ENCODE results near the gene PAM.

DNA sequence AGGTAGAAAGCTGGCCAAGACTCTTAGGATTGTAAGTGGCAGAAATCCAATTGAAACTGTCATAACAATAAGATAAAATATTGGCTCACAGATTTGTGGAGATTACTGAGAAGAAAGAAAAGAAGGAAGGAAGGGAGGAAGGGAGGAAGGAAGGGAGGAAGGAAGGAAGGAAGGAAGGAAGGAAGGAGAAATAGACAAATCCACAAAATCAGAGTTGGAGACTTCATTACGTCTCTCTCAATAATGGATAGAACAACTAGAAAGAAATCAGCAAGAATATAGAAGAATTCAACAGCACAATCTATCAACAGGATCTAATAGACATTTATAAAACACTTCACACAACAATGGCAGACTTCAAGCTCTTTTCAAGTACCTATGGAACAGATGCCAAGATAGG lies 17.9 kb upstream of the PAM start:
- TF ChIP-seq, protein P1, sequence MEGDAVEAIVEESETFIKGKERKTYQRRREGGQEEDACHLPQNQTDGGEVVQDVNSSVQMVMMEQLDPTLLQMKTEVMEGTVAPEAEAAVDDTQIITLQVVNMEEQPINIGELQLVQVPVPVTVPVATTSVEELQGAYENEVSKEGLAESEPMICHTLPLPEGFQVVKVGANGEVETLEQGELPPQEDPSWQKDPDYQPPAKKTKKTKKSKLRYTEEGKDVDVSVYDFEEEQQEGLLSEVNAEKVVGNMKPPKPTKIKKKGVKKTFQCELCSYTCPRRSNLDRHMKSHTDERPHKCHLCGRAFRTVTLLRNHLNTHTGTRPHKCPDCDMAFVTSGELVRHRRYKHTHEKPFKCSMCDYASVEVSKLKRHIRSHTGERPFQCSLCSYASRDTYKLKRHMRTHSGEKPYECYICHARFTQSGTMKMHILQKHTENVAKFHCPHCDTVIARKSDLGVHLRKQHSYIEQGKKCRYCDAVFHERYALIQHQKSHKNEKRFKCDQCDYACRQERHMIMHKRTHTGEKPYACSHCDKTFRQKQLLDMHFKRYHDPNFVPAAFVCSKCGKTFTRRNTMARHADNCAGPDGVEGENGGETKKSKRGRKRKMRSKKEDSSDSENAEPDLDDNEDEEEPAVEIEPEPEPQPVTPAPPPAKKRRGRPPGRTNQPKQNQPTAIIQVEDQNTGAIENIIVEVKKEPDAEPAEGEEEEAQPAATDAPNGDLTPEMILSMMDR (IDR thresholded peaks at IDR 0.05): no peak
- TF ChIP-seq POLR2A (IDR thresholded peaks at IDR 0.05): no peak
